Peyer's patch (tissue), 4 donors: ENCODE data around the gene HDAC4. TPM values are rescaled to one million over a fixed set of nuclear protein-coding genes. Genes with fewer than 3 reads are reported as not detected.

Experiments used
- DNase-seq, 3 donors: peaks; one replicate each; pipeline ENCODE4 v3.0.0-alpha.2; 2017 to 2019
- H3K27ac ChIP-seq, 4 donors: fragments of 200-600 bp; sonication (generic); one replicate each; pipeline ENCODE4 v1.5.1; 2016 to 2019
- H3K27me3 ChIP-seq, 2 donors: fragments of 200-600 bp; sonication (generic); one replicate each; pipeline ENCODE4 v1.5.1; 2019
- H3K36me3 ChIP-seq, 3 donors: fragments of 200-600 bp; sonication (generic); one replicate each; pipeline ENCODE4 v1.5.1; 2016 to 2019
- H3K4me1 ChIP-seq, 4 donors: fragments of 200-600 bp; sonication (generic); one replicate each; pipeline ENCODE4 v1.5.1; 2016 to 2019
- H3K4me3 ChIP-seq, 4 donors: fragments of 200-600 bp; sonication (generic); 1 replicate in 3 of 4; 2 replicates in 1 of 4; pipeline ENCODE4 v1.5.1; 2016 to 2019; ENCODE audit warnings: mild to moderate bottlenecking in 1 of 4
- H3K9me3 ChIP-seq, 4 donors: fragments of 200-600 bp; sonication (generic); one replicate each; pipeline ENCODE4 v1.5.1; 2016 to 2019; ENCODE audit warnings: mild to moderate bottlenecking in 1 of 4
- CTCF ChIP-seq, 6 experiments: fragments of 450-650 bp in 4 of 6; fragments of 200-600 bp in 2 of 6; sonication (generic) in 1 of 6; IDR thresholded peaks; one replicate each; pipeline ENCODE4 v1.5.1; 2017 to 2019; ENCODE audit warnings: antibody characterized with exemption in 6 of 6, mild to moderate bottlenecking in 3 of 6, moderate library complexity in 1 of 6
- POLR2A ChIP-seq, 2 donors: fragments of 450-650 bp; IDR thresholded peaks; one replicate each; pipeline ENCODE4 v1.5.1; 2017; ENCODE audit warnings: antibody characterized with exemption in 2 of 2, mild to moderate bottlenecking in 2 of 2, moderate library complexity in 2 of 2
- total RNA-seq, 4 donors: library from RNA; depleted of rRNA; stranded (reverse); fragments of >200 nt; gene quantifications; one replicate each; pipeline ENCODE4 v1.1.0, GENCODE V29; 2016

HDAC4 gene
- total RNA-seq, 4 donors from 2014 or later: 28.9 to 198 (median 102) TPM

DNA sequence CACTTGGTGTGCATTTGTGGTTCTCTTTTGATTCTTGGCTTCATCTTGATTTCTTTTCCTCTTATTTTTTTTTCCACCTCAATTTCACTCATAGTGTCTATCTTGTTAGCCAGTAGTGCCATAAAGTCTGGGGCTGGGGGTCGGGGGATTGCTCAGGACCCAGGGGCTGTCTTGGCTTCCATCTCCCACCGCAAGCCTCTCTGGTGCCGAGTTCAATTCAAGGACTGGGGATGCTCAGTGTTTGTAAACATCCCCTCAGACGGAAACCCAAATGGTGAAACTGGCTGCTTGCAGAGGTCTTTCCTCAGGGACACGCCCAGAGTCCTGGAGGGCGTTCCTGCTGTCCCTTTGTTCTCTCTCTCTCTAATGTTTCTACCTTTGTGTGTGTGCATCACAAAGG is 379.6 kb downstream of the HDAC4 start:
- H3K27me3 ChIP-seq: no peaks in the 10 kb centered on the region
- peak in 1 of 3 donors; percentile 15 for DNase-seq
- H3K27ac ChIP-seq: no peak overlapping the region
- H3K36me3 ChIP-seq: no peaks in the 10 kb centered on the region
- H3K9me3 ChIP-seq: no peaks in the 10 kb centered on the region
- no peak overlapping the region for H3K4me3 ChIP-seq
- TF ChIP-seq CTCF (IDR thresholded peaks at IDR 0.05): no peak
- TF ChIP-seq POLR2A (IDR thresholded peaks at IDR 0.05): no peak
- no peaks in the 10 kb centered on the region for H3K4me1 ChIP-seq

DNA sequence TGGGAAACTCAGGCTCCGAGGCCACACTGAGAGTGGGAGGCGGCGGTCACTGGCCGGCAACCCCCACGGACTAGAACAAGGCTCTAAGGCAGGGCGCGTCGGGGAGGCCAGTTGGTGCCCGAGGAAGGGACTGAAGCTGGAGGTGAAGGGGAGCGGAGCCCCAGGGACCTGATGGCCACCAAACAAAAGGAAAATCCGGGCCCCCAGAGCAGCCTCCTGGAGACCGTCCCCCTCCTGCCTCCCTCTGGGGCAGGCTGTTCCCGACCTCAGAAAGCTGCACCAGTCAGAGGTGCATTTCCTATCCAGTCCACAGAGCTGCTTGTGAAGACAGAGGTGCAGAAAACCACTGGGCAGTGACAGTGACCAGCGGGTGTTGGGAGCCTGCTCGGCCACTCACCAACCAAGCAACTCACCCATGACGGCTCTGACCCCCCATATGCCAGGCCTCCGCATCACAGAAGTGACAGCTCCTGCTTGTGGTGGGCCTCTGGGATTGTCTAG is 380.2 kb downstream of the HDAC4 start:
- Histone ChIP-seq H3K9me3 (no peaks in the 10 kb centered on the region), H3K27me3 (no peaks in the 10 kb centered on the region), H3K36me3 (no peaks in the 10 kb centered on the region), H3K4me3 (no peak overlapping the region), H3K27ac (no peak overlapping the region), H3K4me1 (no peaks in the 10 kb centered on the region)
- DNase-seq: peak in 1 of 3 donors; percentile 40
- no peak for TF ChIP-seq POLR2A (IDR thresholded peaks at IDR 0.05)
- TF ChIP-seq CTCF (IDR thresholded peaks at IDR 0.05): no peak

DNA sequence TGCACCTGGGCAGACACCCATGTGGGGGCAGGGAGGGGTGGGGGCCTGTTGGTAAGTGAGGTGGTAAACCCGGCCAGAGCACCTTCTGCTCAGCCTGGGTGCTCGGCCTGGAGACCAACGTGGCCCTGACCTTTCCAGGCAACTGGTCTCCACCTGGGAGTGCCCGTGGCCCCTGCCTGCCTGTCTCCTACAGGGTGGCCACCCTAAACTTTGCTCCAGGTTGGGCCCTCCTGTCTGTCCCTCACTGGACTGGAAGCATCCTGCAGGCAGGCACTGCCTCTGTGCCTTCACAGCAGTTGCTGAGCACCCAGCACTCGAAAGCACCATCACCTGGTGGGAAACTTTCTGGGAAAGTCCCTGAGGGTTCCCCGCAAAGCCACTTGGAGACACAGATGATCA is 381.6 kb downstream of the HDAC4 start:
- TF ChIP-seq CTCF (IDR thresholded peaks at IDR 0.05): no peak
- no peak for TF ChIP-seq POLR2A (IDR thresholded peaks at IDR 0.05)
- DNase-seq: peak in 1 of 3 donors; percentile 7
- Histone ChIP-seq H3K4me3 (no peak overlapping the region), H3K27ac (no peak overlapping the region), H3K9me3 (no peaks in the 10 kb centered on the region), H3K4me1 (no peaks in the 10 kb centered on the region), H3K36me3 (no peaks in the 10 kb centered on the region), H3K27me3 (no peaks in the 10 kb centered on the region)

DNA sequence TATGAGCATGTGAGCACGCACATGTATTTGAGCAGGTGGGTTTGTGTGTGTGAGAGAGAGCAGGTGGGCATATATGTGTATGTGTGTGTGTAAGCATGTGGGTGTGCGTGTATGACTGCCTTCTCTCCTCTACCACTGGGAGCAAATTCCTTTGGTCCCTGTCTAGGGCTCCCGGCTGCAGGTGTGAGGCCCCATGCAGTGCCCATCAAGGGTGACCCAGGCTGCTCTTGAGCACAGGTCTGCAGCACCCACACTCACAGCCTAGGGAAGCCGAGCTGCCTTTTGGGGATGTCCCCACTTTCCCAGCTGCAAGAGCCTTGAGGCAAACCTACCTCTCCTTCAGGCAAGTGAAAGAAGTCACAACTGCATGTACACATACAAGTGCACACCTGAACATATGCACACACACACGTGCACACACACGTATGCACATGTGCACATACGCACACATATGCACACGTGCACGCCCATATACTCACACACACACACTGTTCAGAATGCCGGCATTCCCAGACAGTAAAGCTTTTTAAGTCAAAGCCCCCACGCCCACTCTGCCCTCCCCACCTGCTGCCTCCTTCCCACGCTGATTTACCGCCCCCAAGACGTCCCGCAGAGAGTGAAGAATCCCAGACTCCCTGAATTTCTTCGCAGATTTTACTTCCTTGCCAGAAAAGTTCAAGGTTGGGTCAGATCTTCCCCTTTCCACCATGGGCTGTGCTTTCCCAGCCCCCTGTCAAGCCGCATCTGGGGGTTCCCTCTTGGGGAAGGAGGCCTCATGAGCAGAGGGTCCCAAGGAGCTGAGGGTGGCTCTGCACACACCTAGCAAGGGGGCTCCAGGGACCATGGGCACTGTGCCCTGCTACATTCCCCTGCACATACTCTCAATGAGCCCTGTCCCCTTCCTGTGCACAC is 382.3 kb downstream of the HDAC4 start:
- Histone ChIP-seq H3K27ac (no peak overlapping the region), H3K36me3 (no peaks in the 10 kb centered on the region), H3K4me1 (no peaks in the 10 kb centered on the region), H3K9me3 (no peaks in the 10 kb centered on the region), H3K4me3 (no peak overlapping the region), H3K27me3 (no peaks in the 10 kb centered on the region)
- TF ChIP-seq CTCF (IDR thresholded peaks at IDR 0.05): no peak
- TF ChIP-seq POLR2A (IDR thresholded peaks at IDR 0.05): no peak
- DNase-seq: peak in 1 of 3 donors; percentile 30

DNA sequence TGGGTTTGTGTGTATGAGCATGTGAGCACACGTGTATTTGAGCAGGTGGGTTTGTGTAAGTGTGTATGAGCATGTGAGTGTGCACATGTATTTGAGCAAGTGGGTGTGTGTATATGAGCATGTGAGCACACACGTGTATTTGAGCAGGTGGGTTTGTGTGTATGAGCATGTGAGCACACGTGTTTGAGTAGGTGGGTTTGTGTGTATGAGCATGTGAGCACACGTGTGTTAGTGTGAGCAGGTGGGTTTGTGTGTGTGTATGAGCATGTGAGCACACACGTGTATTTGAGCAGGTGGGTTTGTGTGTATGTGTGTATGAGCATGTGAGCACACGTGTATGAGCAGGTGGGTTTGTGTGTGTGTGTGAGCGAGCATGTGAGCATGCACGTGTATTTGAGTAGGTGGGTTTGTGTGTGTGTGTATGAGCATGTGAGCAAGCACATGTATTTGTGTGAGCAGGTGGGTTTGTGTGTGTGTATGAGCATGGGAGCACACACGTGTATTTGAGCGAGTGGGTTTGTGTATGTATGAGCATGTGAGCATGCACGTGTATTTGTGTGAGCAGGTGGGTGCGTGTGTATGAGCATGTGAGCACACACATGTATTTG is 383.2 kb downstream of the HDAC4 start:
- no peaks in the 10 kb centered on the region for H3K27me3 ChIP-seq
- no peaks in the 10 kb centered on the region for H3K4me1 ChIP-seq
- peak in 1 of 3 donors; percentile 10 for DNase-seq
- H3K36me3 ChIP-seq: no peaks in the 10 kb centered on the region
- no peaks in the 10 kb centered on the region for H3K9me3 ChIP-seq
- no peak overlapping the region for H3K4me3 ChIP-seq
- no peak overlapping the region for H3K27ac ChIP-seq
- TF ChIP-seq POLR2A (IDR thresholded peaks at IDR 0.05) (no peak), CTCF (IDR thresholded peaks at IDR 0.05) (no peak)
